Naive thymus-derived CD4-positive, alpha-beta T cell (primary cell): Measurements from ENCODE around the gene BRINP1. TPM values are rescaled to one million over a fixed set of nuclear protein-coding genes. Genes with fewer than 3 reads are reported as not detected.

Experiments
- ATAC-seq: fragments of 150-1000 bp; cut with Tn5 transposase; 2 replicates; pipeline ENCODE4 v1.10.0; 2021; ENCODE audit warnings: mild to moderate bottlenecking, moderate library complexity
- CTCF ChIA-PET: fragments of 350-600 bp; sonication (Branson Sonifier 250); formaldehyde crosslinking; loops from one replicate; lab custom pipeline; 2021; ENCODE audit warnings: antibody characterized with exemption; lab: Charles Lee
- POLR2A ChIA-PET: fragments of 350-600 bp; sonication (Branson Sonifier 250); formaldehyde crosslinking; loops from one replicate; lab custom pipeline; 2021; ENCODE audit warnings: antibody characterized with exemption, inconsistent platforms; lab: Charles Lee
- DNase-seq, 9 donors: peaks; one replicate each; pipeline versions ENCODE4 v3.0.0 to v3.0.0-alpha.2; 2020 to 2022; ENCODE audit warnings: mixed read lengths in 1 of 9
- H3K27ac ChIP-seq: one replicate; pipeline ENCODE4 v1.7.0; 2013; ENCODE audit warnings: mild to moderate bottlenecking, low read depth, low read length, moderate library complexity
- H3K27me3 ChIP-seq, 2 donors: one replicate each; pipeline ENCODE4 v1.7.0; 2013; ENCODE audit warnings: low read length in 2 of 2, mild to moderate bottlenecking in 2 of 2, moderate library complexity in 2 of 2; ENCODE audit not compliant: control insufficient read depth in 2 of 2, insufficient read depth in 2 of 2
- H3K36me3 ChIP-seq, 3 experiments: 1 replicate in 2 of 3; 2 replicates in 1 of 3; pipeline ENCODE4 v1.7.0; 2013; ENCODE audit warnings: low read length in 3 of 3, mild to moderate bottlenecking in 3 of 3, moderate library complexity in 1 of 3; ENCODE audit not compliant: insufficient read depth in 3 of 3, control insufficient read depth in 2 of 3
- H3K4me1 ChIP-seq, 2 donors: one replicate each; pipeline ENCODE4 v1.7.0; 2013; ENCODE audit warnings: low read length in 2 of 2, mild to moderate bottlenecking in 2 of 2, moderate library complexity in 1 of 2; ENCODE audit not compliant: control insufficient read depth in 2 of 2, insufficient read depth in 2 of 2
- H3K4me3 ChIP-seq: 2 replicates; pipeline ENCODE4 v1.7.0; 2013; ENCODE audit warnings: mild to moderate bottlenecking, low read length
- H3K9me3 ChIP-seq, 3 experiments: 1 replicate in 2 of 3; 2 replicates in 1 of 3; pipeline ENCODE4 v1.7.0; 2013; ENCODE audit warnings: low read length in 3 of 3; ENCODE audit not compliant: control insufficient read depth in 2 of 3
- H3K27ac Mint-ChIP-seq, 9 donors: one replicate each; pipeline ENCODE4 v1.8.0; 2020 to 2022; ENCODE audit warnings: mixed read lengths in 9 of 9, mild to moderate bottlenecking in 8 of 9, moderate library complexity in 5 of 9, inconsistent platforms in 2 of 9
- H3K27me3 Mint-ChIP-seq, 5 donors: one replicate each; pipeline ENCODE4 v1.8.0; 2021 to 2022; ENCODE audit warnings: mixed read lengths in 5 of 5, mild to moderate bottlenecking in 1 of 5
- H3K36me3 Mint-ChIP-seq, 5 donors: one replicate each; pipeline ENCODE4 v1.8.0; 2020 to 2022; ENCODE audit warnings: mixed read lengths in 5 of 5, mild to moderate bottlenecking in 3 of 5, inconsistent platforms in 1 of 5
- H3K4me1 Mint-ChIP-seq, 7 donors: one replicate each; pipeline ENCODE4 v1.8.0; 2020 to 2022; ENCODE audit warnings: mixed read lengths in 7 of 7, mild to moderate bottlenecking in 3 of 7, inconsistent platforms in 1 of 7
- H3K4me3 Mint-ChIP-seq, 10 donors: one replicate each; pipeline ENCODE4 v1.8.0; 2020 to 2022; ENCODE audit warnings: mild to moderate bottlenecking in 10 of 10, mixed read lengths in 10 of 10, moderate library complexity in 6 of 10, inconsistent platforms in 2 of 10
- H3K9me3 Mint-ChIP-seq, 11 donors: one replicate each; pipeline ENCODE4 v1.8.0; 2020 to 2022; ENCODE audit warnings: mixed read lengths in 11 of 11, mild to moderate bottlenecking in 4 of 11, inconsistent platforms in 1 of 11, moderate library complexity in 1 of 11
- intact Hi-C, 2 donors: fragments of 100-400 bp; cut with micrococcal nuclease; formaldehyde crosslinking; loops; one replicate each; pipeline ENCODE4 v1.15.1; 2023
- polyA plus RNA-seq, 2 donors: library from polyadenylated mRNA; unstranded; fragments of 300-500 nt; fragmentation: Illumina TruSeq; gene quantifications; one replicate each; pipeline ENCODE4 v1.2.3, GENCODE V29; 2021
- total RNA-seq, 6 experiments: library from RNA in 5 of 6; stranded (reverse) in 5 of 6; gene quantifications; 1 replicate in 5 of 6; 2 replicates in 1 of 6; pipeline ENCODE4 v1.2.3 and lab custom pipeline; 2021 to 2026

The BRINP1 gene
- not detected for total RNA-seq
- not detected for polyA plus RNA-seq
- total RNA-seq (lab: John Stamatoyannopoulos, UW) = not detected

DNA sequence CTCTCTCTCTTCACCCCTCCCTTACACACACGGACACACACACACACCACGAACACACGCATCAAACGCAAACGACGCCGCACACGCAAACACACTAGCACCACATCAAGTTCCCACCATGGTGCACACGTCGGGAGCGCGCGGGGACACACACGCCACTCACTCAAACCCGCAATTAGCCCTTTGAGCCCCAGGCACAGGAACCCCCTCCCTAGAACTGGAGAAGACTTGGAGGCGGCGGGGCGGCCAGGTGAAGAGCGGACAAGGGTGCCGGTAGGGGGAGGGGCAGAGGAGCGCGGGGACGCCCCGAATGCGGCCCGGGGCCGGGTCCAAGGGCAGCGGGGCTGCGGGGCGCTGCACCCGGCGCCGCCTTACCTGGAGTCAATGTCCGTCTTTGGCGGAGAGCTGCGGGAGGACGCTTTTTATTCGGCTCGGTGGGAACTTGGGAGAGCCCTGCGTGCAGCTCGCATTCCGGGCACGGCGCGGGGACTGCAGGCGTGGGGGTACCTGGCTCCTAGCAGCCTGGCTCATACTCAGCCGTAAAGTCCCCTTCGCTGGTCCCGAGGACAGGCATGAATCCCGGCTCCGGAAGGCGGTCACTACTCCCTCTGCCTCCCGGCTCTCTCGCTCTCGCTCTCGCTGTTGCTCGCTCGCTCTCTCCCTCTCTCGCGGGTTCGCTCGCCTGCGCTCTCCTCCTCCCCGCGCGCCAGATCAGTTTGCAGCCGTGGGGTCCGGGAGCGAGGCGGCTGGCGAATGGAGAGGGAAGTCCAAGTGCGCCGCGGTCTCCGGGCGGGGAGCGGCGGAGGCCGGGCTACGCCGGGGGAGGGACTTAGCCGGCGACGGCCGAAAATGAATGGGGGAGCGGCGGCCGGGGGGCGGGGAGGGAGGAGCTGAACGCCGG lies at the start of gene BRINP1:
TSS of gene BRINP1 (minus strand) at position 755 of the 901 bp plus-strand sequence. CDS start 56,080 bp downstream, outside the sequence.
- intact Hi-C loops = loop anchor here in 1 of 2 donors (2.0 to 10.0 kb wide), 2 partner anchors 1586 to 1724 kb away; no protein-coding TSS in a partner anchor
- Histone ChIP-seq H3K4me1 (no peaks in the 10 kb centered on the region), H3K36me3 (no peaks in the 10 kb centered on the region), H3K27ac (no peak within 1 kb of the TSS), H3K4me3 (no peak within 1 kb of the TSS), H3K27me3 (no peaks in the 10 kb centered on the region), H3K9me3 (peaks cover 0 to 3% (median 0%) of the 10 kb centered on the region in 3 experiments)
- peak within 1 kb of the TSS in 3 of 10 donors; percentile 18 to 54 (median 34) for H3K4me3 Mint-ChIP-seq
- H3K27ac Mint-ChIP-seq = no peak within 1 kb of the TSS
- CTCF ChIA-PET = no interaction called here
- peaks cover 6 to 51% (median 15%) of the 10 kb centered on the region in 11 donors for H3K9me3 Mint-ChIP-seq
- POLR2A ChIA-PET = no interaction called here
- peaks cover 0 to 4% (median 0%) of the 10 kb centered on the region in 7 donors for H3K4me1 Mint-ChIP-seq
- no peak for DNase-seq
- no peak for ATAC-seq
- H3K36me3 Mint-ChIP-seq = peaks cover 0 to 11% (median 0%) of the 10 kb centered on the region in 5 donors
- H3K27me3 Mint-ChIP-seq = peaks cover 34 to 65% (median 53%) of the 10 kb centered on the region in 5 donors

- no peak overlapping the region for H3K27ac Mint-ChIP-seq
- no peaks in the 10 kb centered on the region for H3K36me3 Mint-ChIP-seq
- no peaks in the 10 kb centered on the region for H3K4me1 Mint-ChIP-seq
- H3K36me3 ChIP-seq = no peaks in the 10 kb centered on the region
- no peak for ATAC-seq
- CTCF ChIA-PET = interaction anchor here (0.6 kb wide), 1 partner anchor 360 kb away, joined by 3 read pairs; no protein-coding TSS in a partner anchor
- intact Hi-C loops = no loop called here
- peaks cover 0 to 7% (median 0%) of the 10 kb centered on the region in 11 donors for H3K9me3 Mint-ChIP-seq
- no peaks in the 10 kb centered on the region for H3K27me3 ChIP-seq
- H3K27me3 Mint-ChIP-seq = peaks cover 0 to 4% (median 0%) of the 10 kb centered on the region in 5 donors
- no peak overlapping the region for H3K27ac ChIP-seq
- no peak overlapping the region for H3K4me3 ChIP-seq
- H3K9me3 ChIP-seq = no peaks in the 10 kb centered on the region
- no peak overlapping the region for H3K4me3 Mint-ChIP-seq
- no peak for DNase-seq
- H3K4me1 ChIP-seq = no peaks in the 10 kb centered on the region
- POLR2A ChIA-PET = no interaction called here
These were observed 49.5 kb upstream of the BRINP1 start for GRCh38 chr9:119418721-119419120.

DNA sequence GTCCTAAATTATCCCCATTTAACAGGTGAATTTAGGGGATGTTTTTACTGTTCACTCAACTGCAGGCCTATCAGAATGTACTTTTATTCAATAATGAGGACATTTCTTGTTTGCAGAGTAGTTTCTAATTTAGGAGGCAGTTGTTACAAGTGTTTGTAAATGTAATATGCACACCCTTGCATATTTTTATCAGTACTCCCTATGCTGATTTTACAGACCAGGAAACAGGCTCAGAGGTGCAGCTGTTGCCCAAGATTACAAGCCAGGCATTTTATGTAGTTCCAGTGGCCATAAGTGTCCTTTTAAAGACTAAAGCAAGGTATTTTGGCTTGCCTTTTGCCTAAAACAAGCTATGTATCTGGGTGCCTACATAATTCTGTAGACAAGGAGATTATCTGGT lies 47.6 kb upstream of the BRINP1 start:
- peaks cover 0 to 4% (median 2%) of the 10 kb centered on the region in 5 donors for H3K27me3 Mint-ChIP-seq
- no peaks in the 10 kb centered on the region for H3K4me1 Mint-ChIP-seq
- no peaks in the 10 kb centered on the region for H3K9me3 ChIP-seq
- no peak overlapping the region for H3K4me3 Mint-ChIP-seq
- ChIA-PET POLR2A (no interaction called here), CTCF (no interaction called here)
- H3K36me3 Mint-ChIP-seq = no peaks in the 10 kb centered on the region
- intact Hi-C loops = no loop called here
- H3K4me3 ChIP-seq = no peak overlapping the region
- no peak overlapping the region for H3K27ac ChIP-seq
- no peak for DNase-seq
- no peaks in the 10 kb centered on the region for H3K27me3 ChIP-seq
- no peaks in the 10 kb centered on the region for H3K4me1 ChIP-seq
- ATAC-seq = no peak
- no peak overlapping the region for H3K27ac Mint-ChIP-seq
- H3K9me3 Mint-ChIP-seq = peaks cover 0 to 7% (median 0%) of the 10 kb centered on the region in 11 donors
- H3K36me3 ChIP-seq = no peaks in the 10 kb centered on the region

GRCh38 chr9:119412399-119412798 lies 43.2 kb upstream of the BRINP1 start:
- H3K9me3 Mint-ChIP-seq = peaks cover 0 to 16% (median 2%) of the 10 kb centered on the region in 11 donors
- H3K9me3 ChIP-seq = no peaks in the 10 kb centered on the region
- H3K27me3 ChIP-seq = no peaks in the 10 kb centered on the region
- POLR2A ChIA-PET = no interaction called here
- DNase-seq = no peak
- ATAC-seq = no peak
- H3K36me3 ChIP-seq = no peaks in the 10 kb centered on the region
- H3K4me1 ChIP-seq = no peaks in the 10 kb centered on the region
- no peak overlapping the region for H3K27ac Mint-ChIP-seq
- H3K4me1 Mint-ChIP-seq = no peaks in the 10 kb centered on the region
- no peak overlapping the region for H3K4me3 ChIP-seq
- no peaks in the 10 kb centered on the region for H3K36me3 Mint-ChIP-seq
- no peak overlapping the region for H3K4me3 Mint-ChIP-seq
- H3K27ac ChIP-seq = no peak overlapping the region
- peaks cover 0 to 4% (median 0%) of the 10 kb centered on the region in 5 donors for H3K27me3 Mint-ChIP-seq
- intact Hi-C loops = no loop called here
- CTCF ChIA-PET = no interaction called here

DNA sequence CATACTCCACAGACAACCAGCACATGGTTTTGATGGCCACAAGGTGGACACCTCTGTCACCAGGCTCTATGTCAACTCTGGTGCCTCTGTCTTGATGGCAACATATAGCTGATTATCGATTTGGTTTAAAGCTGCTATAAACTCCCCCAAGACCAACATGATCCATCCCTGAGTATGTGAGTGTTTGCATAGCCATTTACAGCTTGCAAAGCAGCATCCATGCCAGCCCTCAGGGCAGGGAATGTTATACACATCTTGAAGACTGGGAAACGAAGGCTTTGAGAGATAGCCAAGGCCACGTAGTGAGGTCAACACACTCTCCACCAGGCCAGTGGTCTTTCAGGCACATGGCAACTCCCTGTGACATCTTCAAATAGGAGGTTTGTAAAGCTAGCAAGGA lies 40.3 kb upstream of the BRINP1 start:
- Histone ChIP-seq H3K36me3 (no peaks in the 10 kb centered on the region), H3K9me3 (no peaks in the 10 kb centered on the region), H3K27ac (no peak overlapping the region), H3K4me3 (no peak overlapping the region), H3K4me1 (no peaks in the 10 kb centered on the region), H3K27me3 (no peaks in the 10 kb centered on the region)
- intact Hi-C loops = no loop called here
- no peaks in the 10 kb centered on the region for H3K36me3 Mint-ChIP-seq
- no peaks in the 10 kb centered on the region for H3K4me1 Mint-ChIP-seq
- DNase-seq (no peak), ATAC-seq (no peak)
- H3K27me3 Mint-ChIP-seq = peaks cover 0 to 4% (median 0%) of the 10 kb centered on the region in 5 donors
- H3K4me3 Mint-ChIP-seq = no peak overlapping the region
- CTCF ChIA-PET = no interaction called here
- peaks cover 0 to 16% (median 6%) of the 10 kb centered on the region in 11 donors for H3K9me3 Mint-ChIP-seq
- POLR2A ChIA-PET = no interaction called here
- H3K27ac Mint-ChIP-seq = no peak overlapping the region

DNA sequence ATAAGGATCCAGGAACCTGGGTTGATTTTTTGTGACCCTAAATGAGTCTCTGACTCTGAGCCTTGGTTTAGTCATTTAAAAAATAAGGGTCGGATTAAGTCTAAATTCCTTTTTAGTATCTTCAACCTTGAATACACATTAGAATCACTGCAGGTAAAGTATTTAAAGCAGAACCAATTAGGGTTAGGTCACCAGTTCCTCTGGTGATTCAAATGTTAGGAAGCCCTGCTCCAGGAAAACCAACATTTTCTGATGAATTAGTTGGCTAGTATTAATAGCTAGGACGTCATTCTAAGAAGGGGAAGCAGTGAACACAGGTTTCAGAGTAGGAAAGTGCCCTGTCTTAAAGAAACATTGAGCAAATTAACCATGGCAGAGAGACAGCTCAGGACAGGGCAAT lies 31.4 kb upstream of the BRINP1 start:
- H3K27ac Mint-ChIP-seq = no peak overlapping the region
- H3K9me3 ChIP-seq = no peaks in the 10 kb centered on the region
- ChIA-PET CTCF (no interaction called here), POLR2A (no interaction called here)
- intact Hi-C loops = no loop called here
- H3K4me3 ChIP-seq = no peak overlapping the region
- H3K9me3 Mint-ChIP-seq = peaks cover 0 to 11% (median 6%) of the 10 kb centered on the region in 11 donors
- DNase-seq = no peak
- no peak for ATAC-seq
- no peak overlapping the region for H3K4me3 Mint-ChIP-seq
- no peaks in the 10 kb centered on the region for H3K36me3 Mint-ChIP-seq
- H3K27me3 ChIP-seq = no peaks in the 10 kb centered on the region
- no peak overlapping the region for H3K27ac ChIP-seq
- no peaks in the 10 kb centered on the region for H3K4me1 ChIP-seq
- no peaks in the 10 kb centered on the region for H3K27me3 Mint-ChIP-seq
- H3K36me3 ChIP-seq = no peaks in the 10 kb centered on the region
- H3K4me1 Mint-ChIP-seq = no peaks in the 10 kb centered on the region
